Measurements from ENCODE around the gene PRDM16.

Gene PRDM16

DNA sequence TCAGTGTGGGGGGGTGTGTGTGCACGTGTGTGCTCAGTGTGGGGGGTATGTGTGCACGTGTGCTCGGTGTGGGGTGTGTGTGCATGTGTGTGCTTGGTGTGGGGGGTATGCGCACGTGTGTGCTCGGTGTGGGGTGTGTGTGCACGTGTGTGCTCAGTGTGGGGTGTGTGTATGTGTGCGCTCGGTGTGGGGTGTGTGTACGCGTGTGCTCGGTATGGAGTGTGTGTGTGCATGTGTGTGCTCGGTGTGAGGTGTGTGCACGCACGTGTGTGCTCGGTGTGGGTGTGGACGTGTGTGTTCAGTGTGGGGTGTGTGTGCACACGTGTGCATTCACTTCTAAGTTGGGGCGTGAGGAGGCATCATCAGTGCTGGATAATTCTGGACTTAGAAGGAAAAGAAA is 77.9 kb downstream of the PRDM16 start:
- TF ChIP-seq JUND (IDR thresholded peaks at IDR 0.05; ENCODE audit: low read depth): no peak
- in situ Hi-C loops (cut with HindIII; ENCODE audit: low pct_unique_long_range_greater_than_20kb, low sequenced_read_pairs): no loop called here
- no peak for DNase-seq (ENCODE audit: low read depth in 1 of 2, low spot score in 1 of 2)

DNA sequence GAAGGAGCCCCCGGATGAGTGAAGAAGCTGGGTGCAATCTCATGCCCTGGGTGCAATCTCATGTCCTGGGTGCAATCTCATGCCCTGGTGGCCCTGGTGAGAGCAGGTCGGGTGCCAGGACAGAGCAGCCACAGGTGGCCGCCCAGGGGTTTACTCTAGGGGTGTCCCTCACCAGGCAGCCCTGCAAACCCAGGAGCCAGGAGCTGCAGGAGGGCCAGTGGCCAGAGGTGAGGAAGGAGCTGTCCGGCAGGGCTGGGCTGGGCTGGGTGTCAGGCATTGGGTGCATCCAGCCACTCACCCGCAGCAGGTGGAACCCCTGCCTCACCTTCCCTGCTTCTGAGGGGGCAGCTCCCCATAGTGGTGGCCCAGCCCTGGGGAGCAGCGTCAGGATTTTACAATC is 79.2 kb downstream of the PRDM16 start:
- DNase-seq (ENCODE audit: low read depth in 1 of 2, low spot score in 1 of 2): no peak
- in situ Hi-C loops (cut with HindIII; ENCODE audit: low pct_unique_long_range_greater_than_20kb, low sequenced_read_pairs): no loop called here
- no peak for TF ChIP-seq JUND (IDR thresholded peaks at IDR 0.05; ENCODE audit: low read depth)

DNA sequence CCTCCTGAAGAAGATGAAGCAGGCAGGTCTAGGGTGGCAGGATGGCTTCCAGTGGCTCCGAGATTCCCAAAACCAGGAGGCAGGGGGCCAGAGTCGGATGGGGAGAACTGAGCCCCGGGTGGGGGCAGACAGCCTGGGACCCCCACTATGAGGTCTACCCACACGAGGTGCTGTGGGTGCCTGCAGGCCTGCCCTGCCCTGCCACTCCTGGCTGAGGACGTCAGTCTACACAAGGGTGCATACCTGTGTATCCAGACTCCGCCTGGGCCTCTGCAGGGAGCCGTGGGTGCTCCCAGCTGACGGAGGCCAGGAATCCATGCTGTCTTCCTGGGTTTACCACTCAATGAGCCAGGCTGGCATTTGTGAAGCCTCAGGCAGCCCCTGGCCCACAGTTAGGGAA is 80.3 kb downstream of the PRDM16 start:
- no peak for TF ChIP-seq JUND (IDR thresholded peaks at IDR 0.05; ENCODE audit: low read depth)
- in situ Hi-C loops (cut with HindIII; ENCODE audit: low pct_unique_long_range_greater_than_20kb, low sequenced_read_pairs): no loop called here
- DNase-seq (ENCODE audit: low read depth in 1 of 2, low spot score in 1 of 2): no peak

DNA sequence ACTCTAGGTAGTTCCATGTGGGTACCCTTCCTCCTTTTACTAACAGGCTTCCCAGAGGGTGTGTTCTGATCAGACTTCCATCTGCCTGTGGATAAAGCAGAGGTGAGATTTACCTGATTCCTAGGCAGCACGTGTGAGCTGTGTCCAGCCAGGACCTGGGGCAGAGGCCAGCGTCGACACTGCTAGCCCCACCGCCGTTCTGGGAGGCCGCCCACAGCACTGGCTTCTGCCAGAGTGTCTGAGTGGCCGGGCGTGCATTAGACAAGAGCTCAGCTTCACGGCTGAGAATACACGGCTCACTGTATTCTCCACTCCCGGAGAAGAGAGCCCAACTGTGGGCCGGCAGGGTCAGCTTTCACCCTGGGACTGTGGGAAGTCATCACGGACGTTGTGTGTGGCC is 82.5 kb downstream of the PRDM16 start:
- no peak for TF ChIP-seq JUND (IDR thresholded peaks at IDR 0.05; ENCODE audit: low read depth)
- in situ Hi-C loops (cut with HindIII; ENCODE audit: low pct_unique_long_range_greater_than_20kb, low sequenced_read_pairs): no loop called here
- no peak for DNase-seq (ENCODE audit: low read depth in 1 of 2, low spot score in 1 of 2)

DNA sequence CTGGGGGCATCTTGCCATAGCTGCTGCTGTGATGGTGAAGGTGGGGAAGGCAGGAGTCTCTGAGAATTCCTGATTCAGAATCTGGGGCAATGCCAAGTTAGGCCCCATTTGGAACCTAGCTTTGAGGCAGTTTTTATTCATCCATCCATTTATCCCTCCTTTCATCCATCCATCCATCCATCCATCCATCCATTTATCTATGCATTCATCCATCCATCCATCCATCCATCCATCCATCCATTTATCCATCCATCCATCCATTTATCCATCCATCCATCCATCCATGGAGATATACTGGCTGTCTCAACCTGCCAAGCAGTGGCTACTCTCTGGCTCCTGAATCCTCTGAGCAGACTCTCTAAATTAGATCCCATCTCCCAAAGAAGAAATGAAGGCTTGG is 83.1 kb downstream of the PRDM16 start:
- no peak for DNase-seq (ENCODE audit: low read depth in 1 of 2, low spot score in 1 of 2)
- TF ChIP-seq JUND (IDR thresholded peaks at IDR 0.05; ENCODE audit: low read depth): no peak
- in situ Hi-C loops (cut with HindIII; ENCODE audit: low pct_unique_long_range_greater_than_20kb, low sequenced_read_pairs): no loop called here

DNA sequence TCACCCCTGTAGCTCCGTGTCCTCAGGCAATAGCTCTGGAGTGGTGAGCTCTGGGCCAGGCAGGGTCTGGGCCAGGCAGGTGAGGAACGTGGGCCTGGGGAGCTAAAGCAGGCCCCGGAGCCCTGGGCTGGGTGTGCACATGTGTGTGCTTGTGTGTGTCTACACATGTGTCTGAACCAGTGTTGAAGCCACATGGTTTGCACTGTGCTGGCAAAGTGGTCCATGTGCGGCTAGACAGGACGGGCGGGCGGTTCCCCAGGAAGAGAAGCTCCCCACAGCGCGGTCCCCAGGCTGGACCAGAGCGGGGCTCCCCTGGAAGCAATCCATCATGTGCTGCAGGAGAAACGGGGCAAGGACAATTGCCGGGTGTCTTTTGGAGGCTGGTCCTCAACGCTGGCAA is 84.2 kb downstream of the PRDM16 start:
- no peak for DNase-seq (ENCODE audit: low read depth in 1 of 2, low spot score in 1 of 2)
- in situ Hi-C loops (cut with HindIII; ENCODE audit: low pct_unique_long_range_greater_than_20kb, low sequenced_read_pairs): no loop called here
- TF ChIP-seq JUND (IDR thresholded peaks at IDR 0.05; ENCODE audit: low read depth): no peak

DNA sequence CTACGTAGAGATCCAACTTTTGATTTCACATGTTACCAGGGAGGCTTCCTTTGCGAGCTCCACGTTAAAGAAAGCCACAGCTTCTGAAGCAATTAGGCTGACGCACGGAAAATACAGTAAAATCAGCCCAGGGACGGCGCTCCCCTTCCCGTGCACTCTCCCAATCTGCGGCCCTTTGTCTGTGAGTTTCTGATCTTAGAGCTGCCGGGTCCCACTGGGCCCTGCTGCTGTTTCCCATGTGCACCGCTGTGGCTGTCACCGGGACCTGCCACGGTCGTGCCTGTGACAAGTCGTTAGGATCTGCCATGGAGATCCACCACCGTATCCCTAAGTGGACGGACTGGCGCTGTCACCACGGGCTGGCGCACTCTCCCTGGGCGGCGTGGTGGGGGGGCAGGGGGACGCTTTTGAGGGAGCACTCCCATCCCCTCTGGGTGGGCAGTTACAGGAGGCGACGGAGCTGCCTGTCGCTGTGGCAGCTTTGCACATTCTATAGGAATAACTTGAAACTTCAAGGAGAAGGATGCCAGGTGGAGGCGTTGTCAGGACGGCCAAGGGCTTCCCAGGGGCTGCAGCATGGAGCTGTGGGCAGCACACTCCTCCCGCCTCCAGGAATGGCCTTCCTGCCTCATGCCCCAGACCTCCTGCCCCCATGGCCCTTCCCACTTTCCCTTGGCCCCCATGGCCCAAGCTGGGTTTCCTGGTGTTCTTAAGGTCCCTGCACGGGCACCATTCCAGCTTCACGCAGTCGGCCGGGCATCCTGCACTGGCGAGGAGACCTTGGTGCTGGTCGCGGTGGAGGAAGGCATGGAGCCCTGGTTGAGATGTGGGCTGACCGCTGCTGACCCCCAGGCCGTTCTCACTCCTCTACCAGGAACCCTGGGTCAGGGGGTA is 85.1 kb downstream of the PRDM16 start:
- DNase-seq (ENCODE audit: low read depth in 1 of 2, low spot score in 1 of 2): no peak
- in situ Hi-C loops (cut with HindIII; ENCODE audit: low pct_unique_long_range_greater_than_20kb, low sequenced_read_pairs): no loop called here
- no peak for TF ChIP-seq JUND (IDR thresholded peaks at IDR 0.05; ENCODE audit: low read depth)

DNA sequence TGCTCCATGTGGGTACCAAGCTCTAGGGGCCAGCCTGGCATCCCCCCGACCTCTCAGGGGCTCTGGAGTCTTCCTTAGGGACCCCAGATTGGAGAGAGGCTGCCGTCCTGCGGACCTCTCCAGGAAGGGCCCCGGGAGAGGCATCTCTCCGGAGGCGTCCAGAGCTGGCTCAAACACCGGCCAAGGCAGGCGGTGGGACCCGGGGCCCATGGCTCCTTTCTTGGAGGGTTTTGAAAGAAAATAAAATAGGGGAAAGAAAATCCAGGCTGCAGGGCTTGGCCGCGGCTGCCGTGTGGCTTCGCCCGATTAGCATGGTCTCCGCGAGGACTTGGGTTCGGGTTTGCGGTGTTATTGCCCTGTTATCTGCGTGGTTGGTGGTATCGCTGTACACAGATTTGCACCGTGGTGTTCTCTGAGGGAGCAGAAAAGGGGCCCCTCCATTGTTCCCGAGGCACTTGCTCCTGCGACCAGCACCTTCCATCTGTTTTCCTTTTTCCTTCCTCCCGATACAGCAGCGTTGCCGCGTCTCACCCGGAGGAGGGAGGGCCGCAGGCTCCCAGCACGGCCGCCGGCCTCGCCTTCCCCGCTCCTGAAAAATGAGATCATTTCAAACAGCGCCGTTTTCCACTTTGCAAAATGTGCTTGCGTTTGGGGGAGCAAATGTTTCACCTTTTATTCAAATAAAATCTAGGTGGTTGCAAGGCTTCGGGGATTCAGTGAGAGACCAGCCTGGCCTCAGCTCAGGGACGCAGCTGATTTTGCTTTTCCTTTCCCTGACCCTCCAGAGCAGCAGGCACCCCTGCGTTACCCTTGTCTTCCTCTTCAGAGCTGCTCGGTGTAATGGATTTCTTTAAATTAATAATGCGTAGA is 86.3 kb downstream of the PRDM16 start:
- no peak for TF ChIP-seq JUND (IDR thresholded peaks at IDR 0.05; ENCODE audit: low read depth)
- no peak for DNase-seq (ENCODE audit: low read depth in 1 of 2, low spot score in 1 of 2)
- in situ Hi-C loops (cut with HindIII; ENCODE audit: low pct_unique_long_range_greater_than_20kb, low sequenced_read_pairs): no loop called here

DNA sequence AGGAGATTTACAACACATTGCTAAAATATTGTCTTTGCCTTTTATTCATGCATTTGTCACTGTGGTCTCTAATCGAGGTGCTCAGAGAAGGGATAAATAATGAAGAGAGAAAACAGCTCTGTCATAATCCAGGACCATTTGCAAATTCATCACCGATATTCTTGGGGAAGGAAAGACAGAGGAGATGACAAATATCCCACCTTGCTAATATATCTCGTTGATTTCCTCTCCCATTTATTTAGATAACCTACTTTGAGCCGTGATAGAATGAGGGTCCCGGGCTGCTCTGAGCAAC is 86.9 kb downstream of the PRDM16 start:
- DNase-seq (ENCODE audit: low read depth in 1 of 2, low spot score in 1 of 2): no peak
- in situ Hi-C loops (cut with HindIII; ENCODE audit: low pct_unique_long_range_greater_than_20kb, low sequenced_read_pairs): no loop called here
- no peak for TF ChIP-seq JUND (IDR thresholded peaks at IDR 0.05; ENCODE audit: low read depth)

DNA sequence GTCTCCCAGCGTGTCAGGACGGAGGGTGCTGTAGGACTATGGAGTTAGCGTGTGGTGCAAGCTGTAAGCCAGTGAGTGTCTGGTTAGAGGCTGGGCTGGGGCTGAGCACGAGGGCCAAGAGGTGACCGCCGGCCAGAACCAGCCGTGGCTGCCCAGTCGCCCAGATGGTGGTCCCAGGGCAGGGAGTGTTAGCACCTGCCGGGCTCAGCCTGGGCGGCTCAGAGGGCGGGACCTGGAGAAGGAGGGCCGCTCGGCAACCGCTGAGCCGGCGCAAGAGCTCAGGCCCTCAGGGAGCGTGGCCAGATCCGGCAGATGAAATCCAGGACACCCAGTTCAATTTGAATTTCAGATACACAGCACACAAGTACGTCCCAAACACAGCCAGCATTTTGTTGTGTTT is 87.9 kb downstream of the PRDM16 start:
- in situ Hi-C loops (cut with HindIII; ENCODE audit: low pct_unique_long_range_greater_than_20kb, low sequenced_read_pairs): no loop called here
- TF ChIP-seq JUND (IDR thresholded peaks at IDR 0.05; ENCODE audit: low read depth): no peak
- no peak for DNase-seq (ENCODE audit: low read depth in 1 of 2, low spot score in 1 of 2)

DNA sequence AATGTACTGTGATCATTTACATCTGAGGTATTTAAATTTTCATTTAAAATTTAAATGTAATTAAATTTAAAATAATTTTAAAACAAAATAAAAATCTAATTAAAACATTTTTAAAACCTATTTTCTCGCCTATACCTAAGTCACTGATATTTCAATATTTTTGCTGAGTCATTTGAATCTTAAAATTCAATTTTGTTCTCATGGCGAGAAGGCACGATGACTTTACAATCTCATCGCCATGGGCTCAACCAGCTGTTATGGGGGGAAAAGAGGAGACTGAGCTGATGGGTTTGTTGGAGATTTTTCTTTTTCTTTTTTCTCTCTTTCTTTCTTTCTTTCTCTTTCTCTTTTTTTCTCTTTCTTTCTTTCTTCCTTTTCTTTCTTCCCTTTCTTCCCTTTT is 89.3 kb downstream of the PRDM16 start:
- no peak for TF ChIP-seq JUND (IDR thresholded peaks at IDR 0.05; ENCODE audit: low read depth)
- in situ Hi-C loops (cut with HindIII; ENCODE audit: low pct_unique_long_range_greater_than_20kb, low sequenced_read_pairs): no loop called here
- no peak for DNase-seq (ENCODE audit: low read depth in 1 of 2, low spot score in 1 of 2)

DNA sequence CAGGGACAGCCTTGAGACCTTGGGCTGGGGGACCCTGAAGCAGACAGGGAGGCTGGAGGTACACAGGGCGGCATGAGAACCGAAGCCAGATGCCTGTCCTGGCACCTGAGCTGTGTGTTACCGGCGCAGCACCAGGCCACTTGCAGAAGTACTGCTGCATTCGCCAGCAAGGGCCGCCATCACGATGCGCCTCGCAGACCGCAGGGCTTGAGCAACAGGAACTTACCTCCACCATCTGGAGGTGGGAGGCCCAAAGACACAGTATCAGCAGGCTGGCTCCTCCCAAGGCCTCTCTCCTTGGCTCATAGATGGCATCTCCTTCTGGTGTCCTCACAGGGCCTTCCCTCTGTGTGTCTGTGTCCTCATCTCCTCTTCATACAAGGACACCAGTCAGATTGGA is 90.1 kb downstream of the PRDM16 start:
- in situ Hi-C loops (cut with HindIII; ENCODE audit: low pct_unique_long_range_greater_than_20kb, low sequenced_read_pairs): no loop called here
- TF ChIP-seq JUND (IDR thresholded peaks at IDR 0.05; ENCODE audit: low read depth): no peak
- DNase-seq (ENCODE audit: low read depth in 1 of 2, low spot score in 1 of 2): no peak

DNA sequence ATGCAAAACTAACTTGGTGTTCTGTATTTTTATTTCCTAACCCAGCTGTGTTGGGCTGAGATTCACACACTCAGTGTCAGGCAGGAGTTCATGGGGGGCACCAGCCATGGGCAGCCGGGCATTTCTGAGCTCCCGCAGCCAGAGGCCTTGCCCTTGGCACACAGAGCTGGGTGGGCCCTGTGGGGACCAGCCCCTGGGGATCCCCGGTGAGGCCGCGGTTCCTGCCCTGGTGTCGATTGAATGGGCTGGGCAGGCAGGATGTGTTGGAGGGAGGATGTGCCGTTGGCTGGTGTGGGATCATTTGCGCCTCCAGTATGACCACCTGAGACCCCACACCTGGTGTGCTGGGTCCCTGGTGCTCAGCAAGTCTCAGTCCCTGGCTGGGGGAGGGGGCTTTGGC is 91.0 kb downstream of the PRDM16 start:
- no peak for TF ChIP-seq JUND (IDR thresholded peaks at IDR 0.05; ENCODE audit: low read depth)
- in situ Hi-C loops (cut with HindIII; ENCODE audit: low pct_unique_long_range_greater_than_20kb, low sequenced_read_pairs): no loop called here
- no peak for DNase-seq (ENCODE audit: low read depth in 1 of 2, low spot score in 1 of 2)

Measured in T47D (cell line).